Stomach (tissue), 19 donors: ENCODE results near the gene RSRC2. TPM values are rescaled to one million over a fixed set of nuclear protein-coding genes. Genes with fewer than 3 reads are reported as not detected.
"Not testable (repeated sequence)": the region's sequence is repeated elsewhere in the genome, so short reads cannot be mapped to it uniquely, and the experiment has no call there.

ENCODE experiments used
- DNase-seq, 2 donors: peaks; one replicate each; pipeline versions ENCODE4 v3.0.0 to v3.0.0-alpha.2; 2013 to 2019
- H3K27ac ChIP-seq, 5 donors: fragments of 200-600 bp in 4 of 5; sonication (generic) in 4 of 5; one replicate each; pipeline ENCODE4 v1.5.1; 2013 to 2019; ENCODE audit warnings: mild to moderate bottlenecking in 1 of 5, moderate library complexity in 1 of 5
- H3K27me3 ChIP-seq, 3 donors: fragments of 200-600 bp; sonication (generic); one replicate each; pipeline ENCODE4 v1.5.1; 2017 to 2019; ENCODE audit warnings: mixed run types in 1 of 3
- H3K36me3 ChIP-seq, 4 donors: fragments of 200-600 bp; sonication (generic); 1 replicate in 3 of 4; 2 replicates in 1 of 4; pipeline ENCODE4 v1.5.1; 2016 to 2019
- H3K4me1 ChIP-seq, 4 donors: fragments of 200-600 bp; sonication (generic); one replicate each; pipeline ENCODE4 v1.5.1; 2016 to 2019
- H3K4me3 ChIP-seq, 4 donors: fragments of 200-600 bp; sonication (generic) in 3 of 4; one replicate each; pipeline ENCODE4 v1.5.1; 2016 to 2019; ENCODE audit warnings: mild to moderate bottlenecking in 1 of 4
- H3K9me3 ChIP-seq, 4 donors: fragments of 200-600 bp; sonication (generic); one replicate each; pipeline ENCODE4 v1.5.1; 2016 to 2019
- EP300 ChIP-seq: sonication (generic); formaldehyde crosslinking; IDR thresholded peaks from one replicate; pipeline ENCODE4 v1.6.1; 2017; ENCODE audit warnings: antibody characterized with exemption
- POLR2A ChIP-seq, 4 donors: fragments of 450-650 bp; IDR thresholded peaks; one replicate each; pipeline ENCODE4 v1.6.1; 2016; ENCODE audit warnings: antibody characterized with exemption in 4 of 4, control low read depth in 2 of 4, mild to moderate bottlenecking in 1 of 4, moderate library complexity in 1 of 4
- POLR2AphosphoS5 ChIP-seq, 3 donors: sonication (generic); formaldehyde crosslinking; IDR thresholded peaks; one replicate each; pipeline ENCODE4 v1.6.1; 2016; ENCODE audit warnings: antibody characterized with exemption in 3 of 3
- WGBS, 5 donors: extraction: QIAGEN DNeasy Blood & Tissue Kit in 3 of 5; methylation state at CpG; one replicate each; pipeline versions ENCODE4 v1.1.5 to v1.1.7; 2013 to 2018; 5-methylcytosine and 5-hydroxymethylcytosine counted together
- intact Hi-C: fragments of 100-400 bp; cut with DNase I; formaldehyde crosslinking; loops from one replicate; pipeline ENCODE4 v1.15.1; 2023; ENCODE audit warnings: low total_unique reads
- long read RNA-seq, 10 donors: transcript quantifications; one replicate each; lab custom pipeline, GENCODE V29; 2026
- polyA plus RNA-seq, 3 donors: library from polyadenylated mRNA; stranded (reverse); fragments of 200-250 nt; gene quantifications; one replicate each; pipeline ENCODE4 v1.2.3, GENCODE V29; 2013
- total RNA-seq, 5 donors: library from RNA; depleted of rRNA; stranded (reverse); fragments of >200 nt; gene quantifications; one replicate each; pipeline versions ENCODE4 v1.1.0 to v1.2.3, GENCODE V29; 2014 to 2016
- TF ChIP-seq, protein P1 (sequence below), 7 experiments: fragments of 450-650 bp in 4 of 7; fragments of 200-600 bp in 3 of 7; sonication (generic) in 3 of 7; IDR thresholded peaks; one replicate each; pipeline ENCODE4 v1.5.1; 2016 to 2019; ENCODE audit warnings: antibody characterized with exemption in 7 of 7, control low read depth in 2 of 7, mild to moderate bottlenecking in 1 of 7
- donor health status: healthy with polysubstance abuse.
- donor health status: Bipolar disorder and iron deficiency.
- donor health status: healthy.

Gene RSRC2, protein sequence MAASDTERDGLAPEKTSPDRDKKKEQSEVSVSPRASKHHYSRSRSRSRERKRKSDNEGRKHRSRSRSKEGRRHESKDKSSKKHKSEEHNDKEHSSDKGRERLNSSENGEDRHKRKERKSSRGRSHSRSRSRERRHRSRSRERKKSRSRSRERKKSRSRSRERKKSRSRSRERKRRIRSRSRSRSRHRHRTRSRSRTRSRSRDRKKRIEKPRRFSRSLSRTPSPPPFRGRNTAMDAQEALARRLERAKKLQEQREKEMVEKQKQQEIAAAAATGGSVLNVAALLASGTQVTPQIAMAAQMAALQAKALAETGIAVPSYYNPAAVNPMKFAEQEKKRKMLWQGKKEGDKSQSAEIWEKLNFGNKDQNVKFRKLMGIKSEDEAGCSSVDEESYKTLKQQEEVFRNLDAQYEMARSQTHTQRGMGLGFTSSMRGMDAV
- 100 to 1,000 TPM in 3 of 5 donors, 10 to 100 TPM in 2; 28.0 to 234 (median 135) TPM for total RNA-seq
- polyA plus RNA-seq: 10 to 100 TPM; 31.4 to 41.2 (median 36.0) TPM
- long read RNA-seq, donor 1, partial matches to known transcripts: 0 of 5 reads
- long read RNA-seq, donor 1, other reads (novel, unspliced or antisense): 0 of 5 reads
- long read RNA-seq, donor 2, partial matches to known transcripts: 0 of 10 reads
- long read RNA-seq, donor 2, other reads (novel, unspliced or antisense): 5 of 10 reads
- long read RNA-seq, donor 3, partial matches to known transcripts: 8 of 9 reads
- long read RNA-seq, donor 3, other reads (novel, unspliced or antisense): 0 of 9 reads
- long read RNA-seq, donor 4: 0 reads
- long read RNA-seq, donor 5, transcript RSRC2-205 (2 exons, 625 nt): major isoform, 7 of 25 reads
- long read RNA-seq, donor 5, partial matches to known transcripts: 14 of 25 reads
- long read RNA-seq, donor 5, other reads (novel, unspliced or antisense): 0 of 25 reads
- long read RNA-seq, donor 6, transcript RSRC2-201 (10 exons, 3,520 nt): major isoform, 6 of 39 reads
- long read RNA-seq, donor 6, partial matches to known transcripts: 19 of 39 reads
- long read RNA-seq, donor 6, other reads (novel, unspliced or antisense): 11 of 39 reads
- long read RNA-seq, donor 7, partial matches to known transcripts: 13 of 17 reads
- long read RNA-seq, donor 7, other reads (novel, unspliced or antisense): 0 of 17 reads
- long read RNA-seq, donor 8, partial matches to known transcripts: 28 of 31 reads
- long read RNA-seq, donor 8, other reads (novel, unspliced or antisense): 0 of 31 reads
- long read RNA-seq, donor 9, transcript RSRC2-205 (2 exons, 625 nt): major isoform, 7 of 35 reads
- long read RNA-seq, donor 9, partial matches to known transcripts: 25 of 35 reads
- long read RNA-seq, donor 9, other reads (novel, unspliced or antisense): 0 of 35 reads
- long read RNA-seq, donor 10, partial matches to known transcripts: 0 of 1 reads
- long read RNA-seq, donor 10, other reads (novel, unspliced or antisense): 0 of 1 reads

DNA sequence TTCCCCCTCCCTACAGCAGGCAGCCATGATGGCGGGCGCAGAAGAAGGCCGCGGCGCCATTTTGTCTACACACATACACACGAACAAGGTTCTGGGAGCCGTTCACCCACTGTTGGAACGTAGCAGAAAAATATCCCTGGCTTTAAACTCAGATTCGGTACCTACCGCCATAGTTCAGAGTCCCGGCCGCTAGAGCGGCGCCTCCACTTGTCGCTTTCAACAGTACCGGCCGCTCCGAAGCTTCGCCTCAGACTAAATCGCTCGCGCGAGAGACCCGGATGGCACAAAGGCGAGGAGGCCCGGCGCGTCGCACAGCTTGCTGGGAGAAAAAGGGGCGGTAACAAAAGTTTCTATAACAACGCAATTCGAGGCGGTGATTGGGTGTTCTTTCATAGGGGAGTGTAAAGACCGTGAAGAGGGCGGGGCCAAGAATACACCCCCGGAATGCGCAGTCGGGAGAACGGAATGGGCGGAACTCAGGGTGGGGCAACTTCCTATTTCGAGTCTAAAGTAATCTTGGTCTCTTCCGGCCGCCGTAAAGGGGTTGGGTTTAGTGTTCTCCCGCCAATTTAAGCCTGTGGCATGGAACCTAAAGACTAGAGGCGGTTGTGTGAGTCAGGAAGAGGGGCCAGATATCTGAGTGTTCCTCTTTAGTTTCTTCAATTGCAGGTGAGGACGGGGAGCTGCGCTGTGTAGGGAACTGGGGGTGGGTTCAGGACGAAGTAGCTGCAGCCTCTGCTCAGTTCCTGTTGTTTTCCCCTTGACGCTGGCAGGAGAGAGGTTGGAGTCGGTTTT is at the start of gene RSRC2, which contains the start of gene KNTC1:
Gene RSRC2 (minus strand): TSS at position 254 of the 795 bp plus-strand sequence. CDS start 83 bp downstream, at position 171.
Gene KNTC1 (plus strand): TSS at position 567 of the 795 bp plus-strand sequence. CDS start 2,815 bp downstream, outside the sequence.
- WGBS, 5 donors: 0 to 1% (median 0%) methylated on average over 51 of the region's 51 CpGs
- Histone ChIP-seq H3K4me1 (peaks cover 38 to 51% (median 48%) of the 10 kb centered on the region in 4 donors), H3K9me3 (no peaks in the 10 kb centered on the region), H3K36me3 (peaks cover 3 to 19% (median 12%) of the 10 kb centered on the region in 4 donors), H3K4me3 (peak within 1 kb of the TSS; percentile 58 to 78 (median 60)), H3K27me3 (no peaks in the 10 kb centered on the region), H3K27ac (peak within 1 kb of the TSS; percentile 96 to 98 (median 98))
- DNase-seq: peak; percentile 99 to 100
- TF ChIP-seq POLR2A (IDR thresholded peaks at IDR 0.05) (peak in 2 of 4 donors; percentile 95 to 96), POLR2AphosphoS5 (IDR thresholded peaks at IDR 0.05) (peak; percentile 68 to 97 (median 96)), EP300 (no peak)
- TF ChIP-seq, protein P1, sequence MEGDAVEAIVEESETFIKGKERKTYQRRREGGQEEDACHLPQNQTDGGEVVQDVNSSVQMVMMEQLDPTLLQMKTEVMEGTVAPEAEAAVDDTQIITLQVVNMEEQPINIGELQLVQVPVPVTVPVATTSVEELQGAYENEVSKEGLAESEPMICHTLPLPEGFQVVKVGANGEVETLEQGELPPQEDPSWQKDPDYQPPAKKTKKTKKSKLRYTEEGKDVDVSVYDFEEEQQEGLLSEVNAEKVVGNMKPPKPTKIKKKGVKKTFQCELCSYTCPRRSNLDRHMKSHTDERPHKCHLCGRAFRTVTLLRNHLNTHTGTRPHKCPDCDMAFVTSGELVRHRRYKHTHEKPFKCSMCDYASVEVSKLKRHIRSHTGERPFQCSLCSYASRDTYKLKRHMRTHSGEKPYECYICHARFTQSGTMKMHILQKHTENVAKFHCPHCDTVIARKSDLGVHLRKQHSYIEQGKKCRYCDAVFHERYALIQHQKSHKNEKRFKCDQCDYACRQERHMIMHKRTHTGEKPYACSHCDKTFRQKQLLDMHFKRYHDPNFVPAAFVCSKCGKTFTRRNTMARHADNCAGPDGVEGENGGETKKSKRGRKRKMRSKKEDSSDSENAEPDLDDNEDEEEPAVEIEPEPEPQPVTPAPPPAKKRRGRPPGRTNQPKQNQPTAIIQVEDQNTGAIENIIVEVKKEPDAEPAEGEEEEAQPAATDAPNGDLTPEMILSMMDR (IDR thresholded peaks at IDR 0.05): peak in 1 of 7 experiments; percentile 3
- intact Hi-C loops: no loop called here

DNA sequence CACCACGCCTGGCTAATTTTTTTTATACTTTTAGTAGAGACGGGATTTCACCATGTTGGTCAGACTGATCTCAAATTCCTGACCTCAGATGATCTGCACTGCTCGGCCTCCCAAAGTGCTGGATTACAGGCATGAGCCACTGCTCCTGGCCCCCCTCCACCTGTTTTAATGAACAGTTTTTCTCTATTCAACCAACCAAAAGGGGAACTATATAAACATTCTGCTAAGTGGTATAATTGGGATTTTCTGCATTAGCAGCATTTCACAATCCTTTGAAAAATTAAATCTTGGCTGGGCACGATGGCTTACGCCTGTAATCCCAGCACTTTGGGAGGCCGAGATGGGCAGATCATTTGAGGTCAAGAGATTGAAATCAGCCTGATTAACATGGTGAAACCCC is 45.1 kb upstream of the RSRC2 start:
- Histone ChIP-seq H3K4me3 (no peak overlapping the region), H3K27me3 (no peaks in the 10 kb centered on the region), H3K27ac (no peak overlapping the region), H3K4me1 (no peaks in the 10 kb centered on the region), H3K9me3 (no peaks in the 10 kb centered on the region), H3K36me3 (peaks cover 9 to 82% (median 65%) of the 10 kb centered on the region in 4 donors)
- 88 to 92% (median 90%) methylated on average over 6 of the region's 6 CpGs for WGBS, 5 donors
- no peak for TF ChIP-seq EP300
- no peak for TF ChIP-seq POLR2A (IDR thresholded peaks at IDR 0.05)
- TF ChIP-seq, protein P1 (IDR thresholded peaks at IDR 0.05): no peak
- no peak for TF ChIP-seq POLR2AphosphoS5 (IDR thresholded peaks at IDR 0.05)
- DNase-seq: no peak
- intact Hi-C loops: no loop called here

DNA sequence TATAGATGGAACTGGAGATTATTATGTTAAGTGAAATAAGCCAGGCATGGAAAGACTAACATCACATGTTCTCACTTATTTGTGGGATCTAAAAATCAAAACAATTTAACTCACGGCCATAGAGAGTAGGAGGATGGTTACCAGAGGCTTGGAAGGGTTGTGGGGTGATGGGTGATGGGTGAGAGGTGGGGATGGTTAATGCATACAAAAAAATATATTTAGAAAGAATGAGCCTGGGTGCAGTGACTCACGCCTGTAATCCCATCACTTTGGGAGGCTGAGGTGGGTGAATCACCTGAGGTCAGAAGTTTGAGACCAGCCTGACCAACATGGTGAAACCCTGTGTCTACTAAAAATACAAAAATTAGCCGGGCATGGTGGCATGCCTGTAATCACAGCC is 43.3 kb upstream of the RSRC2 start:
- H3K9me3 ChIP-seq, H3K4me3 ChIP-seq, H3K4me1 ChIP-seq, DNase-seq, H3K27ac ChIP-seq, intact Hi-C loops, H3K27me3 ChIP-seq: not testable (repeated sequence)
- H3K36me3 ChIP-seq: peaks cover 3 to 64% (median 47%) of the 10 kb centered on the region in 4 donors
- 81 to 94% (median 92%) methylated on average over 3 of the region's 3 CpGs for whole genome bisulfite sequencing, 5 donors

DNA sequence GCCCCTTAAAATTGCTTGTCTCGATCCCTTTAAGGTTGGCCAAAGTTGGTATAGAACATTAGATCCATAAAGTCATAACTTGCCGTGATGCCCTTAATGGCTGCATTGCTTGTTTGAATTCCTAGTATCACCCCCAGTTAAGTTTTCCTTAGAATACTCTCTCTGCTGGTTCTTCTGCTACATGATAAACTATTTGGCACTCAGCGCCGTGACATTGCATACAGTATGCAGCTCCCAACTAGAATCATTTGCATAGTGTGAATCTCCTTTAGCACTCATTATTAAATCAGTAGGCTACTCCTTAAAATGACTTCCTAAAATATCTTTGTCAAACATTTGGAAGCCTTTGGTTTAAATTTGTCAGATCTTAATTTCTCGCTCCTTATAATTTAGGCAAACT is 42.6 kb upstream of the RSRC2 start:
- no peak for DNase-seq
- Histone ChIP-seq H3K4me1 (no peaks in the 10 kb centered on the region), H3K27me3 (no peaks in the 10 kb centered on the region), H3K27ac (no peak overlapping the region), H3K9me3 (no peaks in the 10 kb centered on the region), H3K4me3 (no peak overlapping the region), H3K36me3 (peaks cover 0 to 61% (median 42%) of the 10 kb centered on the region in 4 donors)
- intact Hi-C loops: no loop called here
- TF ChIP-seq POLR2A (IDR thresholded peaks at IDR 0.05): no peak
- TF ChIP-seq, protein P1 (IDR thresholded peaks at IDR 0.05): no peak
- no peak for TF ChIP-seq EP300
- no peak for TF ChIP-seq POLR2AphosphoS5 (IDR thresholded peaks at IDR 0.05)
- WGBS, 5 donors: 95 to 98% (median 96%) methylated on average over 5 of the region's 5 CpGs

DNA sequence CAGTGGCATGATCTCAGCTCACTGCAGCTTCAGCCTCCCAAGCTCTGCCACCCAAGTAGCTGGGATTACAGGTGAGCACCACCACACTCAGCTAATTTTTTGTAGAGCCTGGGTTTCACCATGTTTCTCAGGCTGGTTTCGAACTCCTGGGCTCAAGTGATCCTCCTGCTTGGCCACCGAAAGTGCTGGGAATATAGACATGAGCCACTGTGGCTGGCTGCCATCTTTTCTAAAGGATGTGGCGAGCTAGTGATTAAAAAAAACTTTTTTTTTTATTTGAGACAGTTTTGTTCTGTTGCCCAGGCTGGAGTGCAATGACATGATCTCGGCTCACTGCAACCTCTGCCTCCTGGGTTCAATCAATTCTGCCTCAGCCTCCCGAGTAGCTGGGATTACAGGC is 40.1 kb upstream of the RSRC2 start:
- H3K27me3 ChIP-seq, H3K9me3 ChIP-seq, intact Hi-C loops, H3K4me1 ChIP-seq, DNase-seq, H3K4me3 ChIP-seq, H3K27ac ChIP-seq: not testable (repeated sequence)
- 93 to 100% (median 99%) methylated on average over 5 of the region's 5 CpGs for WGBS, 5 donors
- peaks cover 0 to 49% (median 39%) of the 10 kb centered on the region in 4 donors for H3K36me3 ChIP-seq
